Epidermal melanocyte (primary cell): ENCODE data around the gene GPR183.

Experiments
- DNase-seq: peaks from one replicate; pipeline ENCODE4 v3.0.0; 2011; ENCODE audit warnings: low spot score; ENCODE audit not compliant: insufficient read length

Gene GPR183, protein sequence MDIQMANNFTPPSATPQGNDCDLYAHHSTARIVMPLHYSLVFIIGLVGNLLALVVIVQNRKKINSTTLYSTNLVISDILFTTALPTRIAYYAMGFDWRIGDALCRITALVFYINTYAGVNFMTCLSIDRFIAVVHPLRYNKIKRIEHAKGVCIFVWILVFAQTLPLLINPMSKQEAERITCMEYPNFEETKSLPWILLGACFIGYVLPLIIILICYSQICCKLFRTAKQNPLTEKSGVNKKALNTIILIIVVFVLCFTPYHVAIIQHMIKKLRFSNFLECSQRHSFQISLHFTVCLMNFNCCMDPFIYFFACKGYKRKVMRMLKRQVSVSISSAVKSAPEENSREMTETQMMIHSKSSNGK

DNA sequence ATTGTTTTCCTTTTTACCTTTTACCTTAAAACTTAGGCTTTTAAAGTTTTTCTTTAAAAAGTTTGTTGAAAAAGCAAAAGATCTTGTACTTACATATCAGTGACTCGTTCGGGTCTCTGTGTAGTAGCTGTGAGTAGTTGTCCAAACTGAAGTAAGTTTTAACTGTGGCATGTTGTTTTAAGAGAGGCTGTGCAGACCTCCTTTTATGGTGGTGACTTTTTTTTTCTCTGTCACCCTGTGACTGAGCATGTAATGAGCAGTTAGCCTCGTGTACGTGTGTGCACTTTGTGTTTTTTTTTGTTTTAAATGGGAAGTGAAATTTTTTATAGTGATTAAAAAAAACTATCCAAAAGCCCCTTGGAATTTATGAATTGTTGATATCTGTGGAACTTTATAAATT is at the start of gene GPR183:
TSS of gene GPR183 (minus strand) at position 153 of the 400 bp plus-strand sequence. CDS start 11,254 bp downstream, outside the sequence.
- no peak for DNase-seq

- no peak for DNase-seq
Measured at GRCh38 chr13:99356262-99357091, 49.3 kb upstream of the GPR183 start.

- DNase-seq = no peak
Measured at GRCh38 chr13:99356012-99356261, 48.7 kb upstream of the GPR183 start.

DNA sequence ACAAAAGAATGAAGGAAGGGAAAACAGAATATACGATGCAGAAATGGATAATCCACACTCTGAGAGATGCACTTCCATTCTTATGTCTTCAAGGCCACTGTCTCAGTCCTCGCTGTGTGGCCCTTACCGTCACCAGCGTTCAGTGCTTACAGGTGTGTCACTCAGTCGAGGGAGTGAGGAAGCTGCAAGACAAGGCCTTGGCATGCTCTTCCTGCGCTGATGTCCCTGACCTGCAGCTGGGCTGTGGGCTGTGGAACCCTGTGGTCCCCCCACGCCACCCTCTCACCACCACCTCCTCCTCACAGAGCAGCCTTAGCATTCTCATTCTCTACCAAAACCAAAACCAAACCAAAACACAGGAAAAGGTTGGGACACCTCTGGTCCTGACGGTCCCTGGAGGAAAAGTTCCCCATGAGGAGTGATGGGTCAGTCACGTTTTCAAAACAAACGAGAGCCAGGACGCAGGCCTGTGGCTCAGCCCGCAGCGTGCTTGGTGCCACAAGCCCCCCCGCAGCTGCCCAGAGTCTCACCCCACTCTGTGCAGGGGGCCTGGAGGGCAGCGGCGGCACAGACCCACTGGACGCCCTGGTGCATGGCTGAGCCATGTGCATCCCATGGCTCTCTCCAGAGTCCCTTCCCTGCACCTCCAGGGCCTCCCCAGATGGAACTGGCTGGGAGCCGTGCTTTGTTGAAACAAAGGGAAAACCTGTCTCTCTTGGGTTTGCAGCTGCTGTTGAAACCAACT is 48.2 kb upstream of the GPR183 start:
- no peak for DNase-seq

DNA sequence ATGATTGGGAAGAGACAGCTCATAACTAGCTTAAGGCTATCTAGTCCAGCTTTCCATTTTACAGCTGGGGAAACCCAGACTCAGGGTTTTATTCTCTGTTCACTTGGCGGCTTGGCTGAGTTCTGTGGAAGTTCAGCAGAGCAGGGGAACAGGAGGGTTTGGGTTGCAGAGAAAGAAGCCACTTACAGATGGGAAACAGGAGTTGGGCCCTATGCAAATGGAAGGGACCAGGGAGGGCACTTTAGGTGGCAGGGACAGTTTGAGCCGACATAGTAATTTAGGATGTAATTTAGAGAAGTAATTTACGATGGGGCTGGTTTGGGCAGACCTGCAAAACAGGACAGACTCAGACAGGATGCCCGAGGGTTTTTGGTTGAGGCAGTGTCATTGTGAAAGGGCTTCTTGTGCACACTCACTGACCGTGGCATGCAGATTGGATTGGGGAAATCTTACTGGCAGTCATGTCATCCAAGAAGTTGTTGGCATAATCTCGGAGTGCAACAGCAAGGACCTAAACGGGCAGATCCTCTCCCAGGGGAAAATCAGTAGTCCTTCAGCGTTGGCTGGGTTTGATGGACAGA is 47.3 kb upstream of the GPR183 start:
- no peak for DNase-seq

DNA sequence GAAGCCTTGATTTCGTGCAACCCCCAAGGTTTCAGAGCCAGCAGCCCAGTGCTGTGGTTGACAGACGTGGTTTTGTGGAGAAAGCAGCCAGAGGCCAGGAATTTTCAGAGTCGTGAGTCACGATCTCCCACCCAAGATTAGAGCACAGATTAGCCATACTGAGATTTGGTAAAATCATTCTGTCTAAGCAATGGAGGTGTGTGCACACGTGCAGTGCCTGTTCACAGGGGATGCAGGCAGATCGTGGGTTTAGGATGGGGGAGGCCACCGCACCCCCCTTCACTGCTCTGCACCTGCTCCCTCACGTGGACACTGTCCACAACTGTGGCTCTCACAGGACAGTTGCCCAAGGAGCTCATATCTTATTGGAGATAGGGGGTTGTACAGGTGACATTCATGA is 46.6 kb upstream of the GPR183 start:
- DNase-seq = no peak

DNA sequence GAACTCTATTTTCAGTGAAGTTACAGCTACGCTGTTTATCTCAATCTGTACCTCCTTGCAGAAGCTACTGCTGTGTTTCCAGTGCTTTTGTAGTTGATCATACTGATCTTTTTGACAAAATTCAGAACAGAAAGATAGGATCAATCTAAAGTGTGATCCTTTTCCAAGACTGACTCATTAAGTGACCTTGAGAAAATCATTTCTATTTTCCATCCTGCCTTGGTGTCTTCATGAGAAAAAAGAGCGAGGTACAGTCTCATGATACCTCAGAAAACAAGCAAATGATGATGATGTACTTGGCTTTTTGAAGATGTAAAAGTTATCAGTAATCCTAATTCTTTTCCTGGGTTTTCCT is 46.0 kb upstream of the GPR183 start:
- no peak for DNase-seq

DNA sequence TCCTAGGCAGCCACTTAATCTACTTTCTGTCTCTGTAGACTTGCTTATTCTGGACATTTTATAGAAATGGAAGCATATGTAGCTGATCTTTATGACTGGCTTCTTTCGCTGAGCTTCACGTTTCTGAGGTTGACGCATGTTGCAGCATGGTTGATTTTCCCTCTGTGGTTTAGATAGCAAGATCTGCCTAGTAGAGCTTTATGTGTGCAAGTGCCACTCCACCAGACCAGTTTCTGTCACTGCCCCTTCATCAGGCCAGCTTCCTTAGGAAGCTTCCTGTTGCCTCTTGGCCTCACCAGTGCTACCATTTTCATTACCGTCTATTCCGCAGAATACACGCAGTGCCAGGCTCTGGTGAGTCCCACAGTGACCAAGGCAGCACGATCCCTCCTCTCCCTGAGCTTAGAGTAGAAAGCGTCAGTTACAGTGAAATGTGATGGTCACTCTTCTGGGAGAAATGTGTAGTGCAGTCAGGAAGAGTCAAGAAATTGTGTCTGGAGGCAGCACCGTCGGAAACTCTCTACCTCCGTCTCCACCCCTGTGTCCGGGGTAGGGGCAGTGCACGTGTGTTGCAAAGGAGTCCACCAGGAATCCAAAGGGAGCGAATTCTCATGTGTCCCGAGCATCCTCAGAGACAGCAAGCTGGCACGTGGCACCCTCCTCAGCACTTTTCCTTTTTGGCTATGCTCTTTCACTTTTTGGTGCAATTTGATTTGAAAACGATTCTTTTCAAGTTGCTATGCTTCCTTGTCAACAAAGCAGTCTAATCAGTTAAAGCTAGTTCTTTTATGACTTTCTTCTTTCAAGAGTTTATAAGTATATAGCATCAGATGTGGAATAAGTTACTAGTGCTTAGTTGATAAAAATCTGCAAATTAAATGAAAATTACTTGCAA is 45.4 kb upstream of the GPR183 start:
- no peak for DNase-seq

DNA sequence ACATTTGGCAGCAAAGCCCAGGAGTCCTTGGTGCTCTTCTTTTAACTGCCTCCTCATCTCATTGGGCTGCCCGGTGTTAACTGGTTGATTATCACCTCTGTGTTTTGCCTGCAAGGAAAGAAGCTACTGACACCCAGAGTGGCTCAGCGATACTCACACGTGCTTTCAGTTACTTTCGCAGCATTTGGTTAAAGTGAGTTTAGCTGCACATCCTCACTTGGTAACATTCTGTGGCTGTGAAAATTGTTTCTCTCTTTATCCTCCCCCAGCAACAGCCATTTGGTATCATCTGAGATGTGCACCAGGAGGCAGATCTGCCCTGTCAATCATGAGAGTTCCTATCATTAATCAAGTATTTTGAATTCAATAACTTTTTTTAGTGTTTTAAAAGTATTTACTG is 44.6 kb upstream of the GPR183 start:
- no peak for DNase-seq

DNA sequence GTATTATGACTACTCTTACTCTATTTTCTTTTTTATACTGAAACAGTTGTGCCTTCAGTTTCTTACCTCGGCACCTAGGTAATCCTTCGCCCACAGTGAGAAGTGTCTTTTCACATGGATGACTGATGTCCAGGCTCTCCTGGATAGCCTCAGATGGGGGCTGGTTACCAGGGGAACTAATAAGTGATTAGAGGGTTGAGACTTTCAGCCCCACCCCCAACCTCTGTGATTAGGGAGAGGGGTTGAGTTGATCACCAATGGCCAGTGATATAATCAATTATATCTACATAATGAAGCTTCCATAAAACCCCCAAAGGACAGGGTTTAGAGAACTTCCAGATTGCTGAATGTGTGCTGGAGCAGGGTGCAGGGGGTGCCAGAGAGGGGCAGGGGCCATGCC is 43.0 kb upstream of the GPR183 start:
- DNase-seq = no peak

- DNase-seq = no peak
Measured at GRCh38 chr13:99347911-99348451, 40.8 kb upstream of the GPR183 start.

DNA sequence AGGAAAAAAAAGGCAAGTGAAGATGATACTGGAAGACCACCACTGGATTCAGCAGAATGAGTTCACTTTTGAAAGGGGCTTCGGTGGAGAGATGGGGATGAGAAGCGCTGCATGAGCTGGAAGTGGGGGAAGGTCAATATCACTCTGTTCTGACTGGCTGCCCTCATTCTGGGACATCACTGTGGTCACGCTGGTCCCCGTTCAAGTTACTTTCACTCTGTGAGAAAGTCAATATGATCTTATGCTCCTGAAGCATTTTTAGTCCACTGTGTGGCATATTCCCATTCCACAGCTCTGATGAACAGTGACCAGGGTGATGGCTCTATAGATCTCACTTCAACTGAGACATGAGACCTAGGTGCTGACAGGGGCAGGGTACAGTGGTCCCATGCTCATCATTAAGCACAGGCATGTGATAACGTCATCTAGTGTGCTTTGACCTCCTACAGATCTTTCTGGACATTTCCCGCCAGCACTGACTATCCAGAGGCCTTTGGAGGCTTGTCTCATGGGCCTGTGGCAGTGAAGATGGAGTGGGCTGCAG is 40.2 kb upstream of the GPR183 start:
- no peak for DNase-seq

DNA sequence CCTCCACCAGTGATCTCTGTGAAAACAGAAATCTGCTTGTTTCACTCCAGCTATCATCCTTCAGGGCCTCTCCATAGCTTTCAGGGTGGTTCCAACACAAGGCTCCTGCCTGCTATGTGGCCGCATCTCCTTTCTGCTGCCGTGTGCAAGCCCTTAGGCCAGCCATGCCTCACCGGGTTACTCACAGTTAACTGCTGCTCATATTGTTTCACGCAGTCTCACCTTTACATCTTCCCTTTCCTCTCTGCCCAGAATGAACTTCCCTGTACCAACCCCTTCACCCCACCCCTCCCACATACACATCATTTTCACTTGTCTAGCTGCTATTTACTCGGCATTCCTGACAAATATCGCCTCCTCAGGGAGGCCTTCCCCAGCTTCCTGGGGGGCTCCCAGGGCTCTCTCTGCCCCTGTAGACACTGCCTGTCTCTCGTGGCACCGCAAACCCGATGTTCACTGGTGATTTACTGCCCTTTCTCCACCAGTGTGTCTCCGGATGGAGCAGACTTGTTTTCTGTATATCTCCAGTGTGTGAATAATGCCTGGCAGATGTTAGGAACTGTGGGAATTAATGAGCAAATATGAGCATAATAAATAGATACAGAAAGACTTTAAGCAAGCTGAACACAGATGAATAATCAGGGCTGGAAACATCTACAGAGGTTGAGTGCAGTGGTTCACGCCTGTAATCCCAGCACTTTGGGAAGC is 39.3 kb upstream of the GPR183 start:
- no peak for DNase-seq

- DNase-seq = no peak
Measured at GRCh38 chr13:99345345-99345744, 38.1 kb upstream of the GPR183 start.

GRCh38 chr13:99344610-99345208 is 37.5 kb upstream of the GPR183 start:
- no peak for DNase-seq

GRCh38 chr13:99342723-99343315 is 35.6 kb upstream of the GPR183 start:
- no peak for DNase-seq

- no peak for DNase-seq
Measured at GRCh38 chr13:99341969-99342722, 34.9 kb upstream of the GPR183 start.

GRCh38 chr13:99340638-99341037 is 33.4 kb upstream of the GPR183 start:
- no peak for DNase-seq
